WTC11 (cell line): ENCODE measurements around the gene CLDN9. TPM values are rescaled to one million over a fixed set of nuclear protein-coding genes. Genes with fewer than 3 reads are reported as not detected.

Experiments used
- AR ChIP-seq: fragments of 250-450 bp; sonication (Bioruptor Pico); IDR thresholded peaks from 2 replicates; pipeline ENCODE4 v1.9.0; 2021; ENCODE audit warnings: mild to moderate bottlenecking
- ARID4B ChIP-seq: sonication (generic); formaldehyde crosslinking; IDR thresholded peaks from 2 replicates; pipeline ENCODE4 v1.8.0; 2023; ENCODE audit warnings: missing genetic modification reagents, mild to moderate bottlenecking, borderline replicate concordance
- ATF1 ChIP-seq: sonication (generic); formaldehyde crosslinking; IDR thresholded peaks from 2 replicates; pipeline ENCODE4 v1.8.1; 2023; ENCODE audit warnings: mild to moderate bottlenecking, moderate library complexity, missing genetic modification reagents
- ATF2 ChIP-seq: sonication (generic); formaldehyde crosslinking; IDR thresholded peaks from 2 replicates; pipeline ENCODE4 v1.8.1; 2022; ENCODE audit warnings: low read depth, missing genetic modification reagents, borderline replicate concordance
- CDX4 ChIP-seq: fragments of 250-450 bp; sonication (Bioruptor Pico); IDR thresholded peaks from 2 replicates; pipeline ENCODE4 v1.9.0; 2021; ENCODE audit warnings: moderate library complexity, mild to moderate bottlenecking, inconsistent platforms, borderline replicate concordance
- E2F5 ChIP-seq: sonication (generic); formaldehyde crosslinking; IDR thresholded peaks from 2 replicates; pipeline ENCODE4 v1.8.1; 2022; ENCODE audit warnings: mild to moderate bottlenecking, moderate library complexity, missing genetic modification reagents
- EMX1 ChIP-seq: fragments of 250-450 bp; sonication (Bioruptor Pico); IDR thresholded peaks from 2 replicates; pipeline ENCODE4 v1.8.0; 2021; ENCODE audit warnings: mild to moderate bottlenecking
- FOXK1 ChIP-seq: sonication (generic); formaldehyde crosslinking; IDR thresholded peaks from 2 replicates; pipeline ENCODE4 v1.8.0; 2022; ENCODE audit warnings: mild to moderate bottlenecking, moderate library complexity, missing genetic modification reagents
- GABPB1 ChIP-seq: sonication (generic); formaldehyde crosslinking; IDR thresholded peaks from 2 replicates; pipeline ENCODE4 v1.8.1; 2023; ENCODE audit warnings: mild to moderate bottlenecking, missing genetic modification reagents
- MYBL2 ChIP-seq: sonication (generic); formaldehyde crosslinking; IDR thresholded peaks from 2 replicates; pipeline ENCODE4 v1.8.1; 2023; ENCODE audit warnings: mild to moderate bottlenecking, moderate library complexity, missing genetic modification reagents
- NFATC4 ChIP-seq: fragments of 250-450 bp; sonication (Bioruptor Pico); IDR thresholded peaks from 2 replicates; pipeline ENCODE4 v1.9.0; 2021; ENCODE audit warnings: mild to moderate bottlenecking
- PRRX2 ChIP-seq: fragments of 250-450 bp; sonication (Bioruptor Pico); IDR thresholded peaks from 2 replicates; pipeline ENCODE4 v1.8.0; 2021; ENCODE audit warnings: mild to moderate bottlenecking
- SP1 ChIP-seq: sonication (generic); formaldehyde crosslinking; conservative IDR thresholded peaks from 2 replicates; pipeline ENCODE4 v1.8.1; 2022; ENCODE audit warnings: missing genetic modification reagents
- STAT6 ChIP-seq: sonication (generic); formaldehyde crosslinking; conservative IDR thresholded peaks from 2 replicates; pipeline ENCODE4 v1.8.1; 2023; ENCODE audit warnings: mild to moderate bottlenecking, low read depth, missing genetic modification reagents, moderate library complexity
- TEAD4 ChIP-seq: sonication (generic); formaldehyde crosslinking; IDR thresholded peaks from 2 replicates; pipeline ENCODE4 v1.8.0; 2022; ENCODE audit warnings: mild to moderate bottlenecking, missing genetic modification reagents
- USF2 ChIP-seq: sonication (generic); formaldehyde crosslinking; IDR thresholded peaks from 2 replicates; pipeline ENCODE4 v1.8.1; 2023; ENCODE audit warnings: mild to moderate bottlenecking, missing genetic modification reagents, moderate library complexity
- ZNF263 ChIP-seq: sonication (generic); formaldehyde crosslinking; IDR thresholded peaks from 2 replicates; pipeline ENCODE4 v1.8.1; 2022; ENCODE audit warnings: low read depth, mild to moderate bottlenecking, moderate library complexity, missing genetic modification reagents
- ZNF317 ChIP-seq: sonication (generic); formaldehyde crosslinking; IDR thresholded peaks from 2 replicates; pipeline ENCODE4 v1.8.1; 2023; ENCODE audit warnings: low read depth, mild to moderate bottlenecking, moderate library complexity, missing genetic modification reagents, borderline replicate concordance
- ZNF425 ChIP-seq: fragments of 250-450 bp; sonication (Bioruptor Pico); conservative IDR thresholded peaks from 2 replicates; pipeline ENCODE4 v1.9.0; 2021; ENCODE audit warnings: mild to moderate bottlenecking
- ZNF671 ChIP-seq: fragments of 250-450 bp; sonication (Bioruptor Pico); IDR thresholded peaks from 2 replicates; pipeline ENCODE4 v1.8.0; 2021; ENCODE audit warnings: mild to moderate bottlenecking
- total RNA-seq: library from RNA; stranded (reverse); gene quantifications from 3 replicates; pipeline ENCODE4 v1.2.3, GENCODE V29; 2021

CLDN9 gene
- total RNA-seq, 1 experiment from 2014 or later = 0.92 TPM

GRCh38 chr16:3023669-3024478 is 11.2 kb downstream of the CLDN9 start, which contains the start of the genes HCFC1R1 and THOC6 (continued):
- TF ChIP-seq USF2 (CRISPR knock-in tag) (peak; percentile 97), PRRX2 (peak; percentile 81), FOXK1 (CRISPR knock-in tag) (peak; percentile 39; the same call in 1 of the 2 replicates), EMX1 (peak; percentile 41; the same call in 1 of the 2 replicates), ARID4B (CRISPR knock-in tag) (peak; percentile 93), MYBL2 (CRISPR knock-in tag) (peak; percentile 47; the same call in 1 of the 2 replicates), GABPB1 (CRISPR knock-in tag) (peak; percentile 94), STAT6 (no peak), ATF1 (CRISPR knock-in tag) (no peak), ZNF425 (peak; percentile 58; the same call in 1 of the 2 replicates), ZNF671 (CRISPR knock-in tag) (peak; percentile 83; the same call in 1 of the 2 replicates), ATF2 (no peak), ZNF317 (CRISPR knock-in tag) (no peak), SP1 (CRISPR knock-in tag) (peak; percentile 92), AR (0 out of 2 replicates have a peak, but pooled peaks have one; percentile 5), ZNF263 (CRISPR knock-in tag) (0 out of 2 replicates have a peak, but pooled peaks have one; percentile 13), CDX4 (no peak; the same call in 1 of the 2 replicates), TEAD4 (peak; percentile 72; the same call in 1 of the 2 replicates), E2F5 (peak; percentile 44; the same call in 1 of the 2 replicates), NFATC4 (CRISPR knock-in tag) (peak; percentile 85)
